ACHN (cell line): ENCODE measurements around the gene ZSCAN22.
"Not testable (repeated sequence)": the region's sequence is repeated elsewhere in the genome, so short reads cannot be mapped to it uniquely, and the experiment has no call there.

Experiments used
- DNase-seq: peaks from one replicate; pipeline ENCODE4 v3.0.0-alpha.2; 2015
- in situ Hi-C: cut with HindIII; loops from 2 replicates; pipeline ENCODE4 v1.10.0; 2017; ENCODE audit warnings: low sequenced_read_pairs, low pct_ligation_motif_present, low pct_unique_long_range_greater_than_20kb

Gene ZSCAN22

GRCh38 chr19:58348080-58348479 is 21.3 kb downstream of the ZSCAN22 start:
- DNase-seq, in situ Hi-C loops: not testable (repeated sequence)

GRCh38 chr19:58349590-58349989 is 22.8 kb downstream of the ZSCAN22 start:
- in situ Hi-C loops: no loop called here
- DNase-seq: no peak

- in situ Hi-C loops: no loop called here
- DNase-seq: no peak
Observed at GRCh38 chr19:58350001-58350861, 23.4 kb downstream of the ZSCAN22 start.

GRCh38 chr19:58350871-58351557 is 24.2 kb downstream of the ZSCAN22 start:
- DNase-seq: no peak
- in situ Hi-C loops: no loop called here

GRCh38 chr19:58351558-58351878 is 24.7 kb downstream of the ZSCAN22 start:
- in situ Hi-C loops: no loop called here
- DNase-seq: no peak

GRCh38 chr19:58351990-58352755 is 25.4 kb downstream of the ZSCAN22 start:
- no peak for DNase-seq
- in situ Hi-C loops: no loop called here

GRCh38 chr19:58352760-58353671 is 26.2 kb downstream of the ZSCAN22 start, which contains the start of gene A1BG:
Gene A1BG, minus strand, starts transcription at chr19:58353492. Its CDS starts 55 bp downstream, at chr19:58353437.
- in situ Hi-C loops: no loop called here

GRCh38 chr19:58353717-58354477 is 27.1 kb downstream of the ZSCAN22 start:
- DNase-seq: no peak

More at GRCh38 chr19:58352760-58353671, 26.2 kb downstream of the ZSCAN22 start, which contains the start of gene A1BG:
- DNase-seq: no peak

GRCh38 chr19:58354478-58355030 is 27.8 kb downstream of the ZSCAN22 start:
- in situ Hi-C loops: no loop called here
- DNase-seq: no peak

More at GRCh38 chr19:58353717-58354477, 27.1 kb downstream of the ZSCAN22 start:
- in situ Hi-C loops: no loop called here

GRCh38 chr19:58355215-58355796 is 28.5 kb downstream of the ZSCAN22 start:
- in situ Hi-C loops: no loop called here
- no peak for DNase-seq

GRCh38 chr19:58355908-58356765 is 29.3 kb downstream of the ZSCAN22 start:
- in situ Hi-C loops: no loop called here

GRCh38 chr19:58356766-58357480 is 30.1 kb downstream of the ZSCAN22 start:
- in situ Hi-C loops: no loop called here

More at GRCh38 chr19:58355908-58356765, 29.3 kb downstream of the ZSCAN22 start:
- DNase-seq: no peak

GRCh38 chr19:58357481-58358145 is 30.8 kb downstream of the ZSCAN22 start:
- in situ Hi-C loops: no loop called here
- no peak for DNase-seq

More at GRCh38 chr19:58356766-58357480, 30.1 kb downstream of the ZSCAN22 start:
- DNase-seq: no peak

GRCh38 chr19:58361900-58362271 is 35.1 kb downstream of the ZSCAN22 start:
- in situ Hi-C loops: no loop called here
- peak; percentile 38 for DNase-seq
